DOHH2 (cell line): Measurements from ENCODE around the gene CABCOCO1.

Source experiments
- H3F3A ChIP-seq: fragments of 200-600 bp; sonication (generic), shearing (Covaris generic); 2 replicates; pipeline ENCODE4 v1.6.0; 2016; ENCODE audit warnings: antibody characterized with exemption, mild to moderate bottlenecking; ENCODE audit not compliant: control insufficient read depth, insufficient read depth
- H3K27ac ChIP-seq: fragments of 200-600 bp; sonication (generic); 2 replicates; pipeline ENCODE4 v1.5.1; 2014; ENCODE audit warnings: low read depth, mild to moderate bottlenecking, low read length, moderate library complexity
- H3K27me3 ChIP-seq: fragments of 200-600 bp; sonication (generic); 2 replicates; pipeline ENCODE4 v1.6.1; 2014; ENCODE audit warnings: mild to moderate bottlenecking, low read length, mixed read lengths; ENCODE audit not compliant: control insufficient read depth
- H3K36me3 ChIP-seq: fragments of 200-600 bp; sonication (generic); 2 replicates; pipeline ENCODE4 v1.6.1; 2014; ENCODE audit warnings: mild to moderate bottlenecking, low read length, moderate library complexity, mixed read lengths; ENCODE audit not compliant: control insufficient read depth
- H3K4me1 ChIP-seq: fragments of 200-600 bp; sonication (generic); 2 replicates; pipeline ENCODE4 v1.6.1; 2014; ENCODE audit warnings: mild to moderate bottlenecking, low read length, mixed read lengths; ENCODE audit not compliant: control insufficient read depth
- H3K4me2 ChIP-seq: fragments of 200-600 bp; sonication (generic); 2 replicates; pipeline ENCODE4 v1.6.0; 2014; ENCODE audit warnings: mild to moderate bottlenecking, low read length, moderate library complexity
- H3K4me3 ChIP-seq: fragments of 200-600 bp; sonication (generic); 2 replicates; pipeline ENCODE4 v1.5.1; 2014; ENCODE audit warnings: mild to moderate bottlenecking, low read length, mixed read lengths
- H3K79me2 ChIP-seq: fragments of 200-600 bp; sonication (generic); 2 replicates; pipeline ENCODE4 v1.6.1; 2014; ENCODE audit warnings: mild to moderate bottlenecking, low read length, mixed read lengths; ENCODE audit not compliant: control insufficient read depth
- H3K9me2 ChIP-seq: fragments of 200-600 bp; sonication (generic); replicated peaks from 2 replicates; pipeline ENCODE4 v1.6.1; 2014; ENCODE audit warnings: mild to moderate bottlenecking, low read length, mixed read lengths; ENCODE audit not compliant: control insufficient read depth
- H3K9me3 ChIP-seq: fragments of 200-600 bp; sonication (generic); 2 replicates; pipeline ENCODE4 v1.6.1; 2014; ENCODE audit warnings: antibody characterized with exemption, low read length, mixed read lengths; ENCODE audit not compliant: control insufficient read depth, insufficient read depth
- H4K20me1 ChIP-seq: fragments of 200-600 bp; sonication (generic); 2 replicates; pipeline ENCODE4 v1.6.0; 2014; ENCODE audit warnings: low read depth, mild to moderate bottlenecking, antibody characterized with exemption, low read length, moderate library complexity; ENCODE audit not compliant: control insufficient read depth, insufficient read depth
- EZH2phosphoT487 ChIP-seq: fragments of 200-600 bp; sonication (generic); IDR thresholded peaks from 2 replicates; pipeline ENCODE4 v1.6.1; 2017; ENCODE audit warnings: borderline replicate concordance, mild to moderate bottlenecking, antibody characterized with exemption, low read length, moderate library complexity, mixed read lengths
- TF ChIP-seq, protein P1 (sequence below): fragments of 200-600 bp; sonication (generic); IDR thresholded peaks from one replicate; pipeline ENCODE4 v1.5.1; 2014; ENCODE audit warnings: antibody characterized with exemption, mild to moderate bottlenecking, low read depth, low read length; ENCODE audit not compliant: poor library complexity, severe bottlenecking

The CABCOCO1 gene

DNA sequence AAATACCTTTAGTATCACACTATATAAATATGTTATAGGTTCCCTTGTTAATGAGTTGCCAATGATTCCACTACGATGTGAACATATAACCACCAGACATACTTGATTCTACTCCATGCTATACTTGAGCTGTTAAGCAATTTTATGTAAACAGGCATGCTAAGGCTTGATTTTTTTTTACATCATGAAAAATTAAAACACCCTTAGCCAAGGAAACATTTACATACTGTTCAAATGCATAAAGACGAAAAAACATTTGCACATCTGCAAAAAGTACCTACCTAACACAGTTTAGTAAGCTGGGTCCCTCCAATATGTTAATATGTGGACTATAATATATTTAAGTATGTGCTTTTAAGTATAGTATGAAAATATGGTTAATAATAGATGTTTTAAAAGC is 9.0 kb upstream of the CABCOCO1 start:
- Histone ChIP-seq H4K20me1 (no peaks in the 10 kb centered on the region), H3K4me3 (no peak overlapping the region), H3F3A (no peaks in the 10 kb centered on the region), H3K4me2 (no peak overlapping the region), H3K79me2 (no peaks in the 10 kb centered on the region), H3K4me1 (no peaks in the 10 kb centered on the region), H3K9me3 (no peaks in the 10 kb centered on the region), H3K9me2 (no peaks in the 10 kb centered on the region; the same call in none of the 2 replicates), H3K27me3 (no peaks in the 10 kb centered on the region), H3K36me3 (no peaks in the 10 kb centered on the region), H3K27ac (no peak overlapping the region)
- TF ChIP-seq EZH2phosphoT487 = no peak

DNA sequence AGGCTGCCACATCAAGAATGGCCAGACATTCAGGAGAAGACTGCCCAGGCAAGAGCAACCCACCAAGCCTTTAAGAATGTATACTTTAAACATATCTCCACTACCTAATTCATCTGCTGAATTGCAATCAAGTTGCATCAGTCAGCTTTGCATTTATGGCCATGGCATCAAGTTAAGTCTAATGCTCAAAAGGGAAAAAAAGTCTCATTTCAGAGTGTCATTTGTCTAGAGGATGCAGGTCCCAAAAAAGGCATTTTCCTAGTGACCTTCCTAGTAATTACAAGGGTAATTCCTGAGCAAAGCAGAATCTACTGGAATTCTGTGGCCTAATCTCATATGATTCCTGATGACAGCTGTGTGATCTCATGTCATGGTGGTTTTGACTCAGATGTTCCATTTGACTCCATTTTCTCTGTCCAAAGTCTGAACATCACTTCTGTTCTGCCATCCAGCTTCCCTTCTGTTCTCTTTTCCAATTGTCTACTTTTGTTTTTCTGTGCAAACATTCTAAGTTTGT is 7.3 kb upstream of the CABCOCO1 start:
- H4K20me1 ChIP-seq = no peaks in the 10 kb centered on the region
- no peaks in the 10 kb centered on the region for H3K4me1 ChIP-seq
- no peak for TF ChIP-seq EZH2phosphoT487
- TF ChIP-seq, protein P1, sequence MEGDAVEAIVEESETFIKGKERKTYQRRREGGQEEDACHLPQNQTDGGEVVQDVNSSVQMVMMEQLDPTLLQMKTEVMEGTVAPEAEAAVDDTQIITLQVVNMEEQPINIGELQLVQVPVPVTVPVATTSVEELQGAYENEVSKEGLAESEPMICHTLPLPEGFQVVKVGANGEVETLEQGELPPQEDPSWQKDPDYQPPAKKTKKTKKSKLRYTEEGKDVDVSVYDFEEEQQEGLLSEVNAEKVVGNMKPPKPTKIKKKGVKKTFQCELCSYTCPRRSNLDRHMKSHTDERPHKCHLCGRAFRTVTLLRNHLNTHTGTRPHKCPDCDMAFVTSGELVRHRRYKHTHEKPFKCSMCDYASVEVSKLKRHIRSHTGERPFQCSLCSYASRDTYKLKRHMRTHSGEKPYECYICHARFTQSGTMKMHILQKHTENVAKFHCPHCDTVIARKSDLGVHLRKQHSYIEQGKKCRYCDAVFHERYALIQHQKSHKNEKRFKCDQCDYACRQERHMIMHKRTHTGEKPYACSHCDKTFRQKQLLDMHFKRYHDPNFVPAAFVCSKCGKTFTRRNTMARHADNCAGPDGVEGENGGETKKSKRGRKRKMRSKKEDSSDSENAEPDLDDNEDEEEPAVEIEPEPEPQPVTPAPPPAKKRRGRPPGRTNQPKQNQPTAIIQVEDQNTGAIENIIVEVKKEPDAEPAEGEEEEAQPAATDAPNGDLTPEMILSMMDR = no peak
- no peak overlapping the region for H3K27ac ChIP-seq
- no peaks in the 10 kb centered on the region for H3K27me3 ChIP-seq
- no peaks in the 10 kb centered on the region for H3K79me2 ChIP-seq
- H3K4me2 ChIP-seq = no peak overlapping the region
- no peaks in the 10 kb centered on the region for H3K9me3 ChIP-seq
- H3K36me3 ChIP-seq = no peaks in the 10 kb centered on the region
- no peak overlapping the region for H3K4me3 ChIP-seq
- H3F3A ChIP-seq = no peaks in the 10 kb centered on the region
- H3K9me2 ChIP-seq = no peaks in the 10 kb centered on the region; the same call in none of the 2 replicates

DNA sequence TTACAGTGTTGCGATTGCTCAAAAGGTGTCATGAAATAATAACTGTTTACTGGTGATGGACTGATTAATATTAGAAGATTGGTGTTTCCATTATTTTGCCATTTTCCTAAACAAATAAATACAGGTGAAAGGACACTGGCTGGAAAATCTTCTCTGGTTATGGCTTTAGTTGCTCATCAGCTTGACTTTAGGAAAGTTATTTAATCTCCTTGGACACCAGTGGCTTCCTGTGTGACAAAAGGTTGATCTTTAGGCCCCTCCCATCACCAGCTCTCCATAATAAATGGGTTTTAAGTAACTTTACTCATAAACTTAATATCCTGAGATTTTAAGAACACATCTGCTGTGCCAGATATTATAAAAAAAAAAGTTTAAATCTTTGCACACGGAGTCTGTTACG is 737 bp downstream of the CABCOCO1 start:
- no peaks in the 10 kb centered on the region for H3F3A ChIP-seq
- no peaks in the 10 kb centered on the region for H3K9me3 ChIP-seq
- H3K4me1 ChIP-seq = no peaks in the 10 kb centered on the region
- TF ChIP-seq EZH2phosphoT487 = no peak
- TF ChIP-seq, protein P1 = no peak
- no peak overlapping the region for H3K4me3 ChIP-seq
- no peaks in the 10 kb centered on the region for H3K27me3 ChIP-seq
- no peaks in the 10 kb centered on the region for H3K36me3 ChIP-seq
- no peaks in the 10 kb centered on the region for H3K79me2 ChIP-seq
- no peaks in the 10 kb centered on the region for H3K9me2 ChIP-seq
- no peak overlapping the region for H3K27ac ChIP-seq
- no peak overlapping the region for H3K4me2 ChIP-seq
- H4K20me1 ChIP-seq = no peaks in the 10 kb centered on the region

DNA sequence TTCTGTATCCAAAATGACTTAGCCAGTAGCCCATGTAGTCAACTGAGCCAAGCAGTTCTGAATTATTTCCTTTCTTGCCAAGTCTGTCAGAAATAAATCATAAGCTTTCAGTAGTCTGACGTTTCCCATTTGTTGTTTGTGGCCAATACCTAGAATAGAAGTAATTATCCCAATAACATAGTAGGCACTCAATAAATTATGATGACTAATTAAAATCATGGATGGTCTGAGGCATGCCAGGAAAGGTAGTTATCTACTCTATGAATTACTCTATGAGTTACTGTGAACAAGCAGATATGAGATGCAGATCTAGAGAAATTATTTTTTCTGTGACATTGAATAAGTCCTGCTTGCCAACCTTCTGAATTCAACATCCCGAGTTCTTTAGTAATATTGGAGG is 2.3 kb downstream of the CABCOCO1 start:
- no peak for TF ChIP-seq EZH2phosphoT487
- TF ChIP-seq, protein P1 = no peak
- H3K9me3 ChIP-seq = no peaks in the 10 kb centered on the region

More for the DNA sequence above, 2.3 kb downstream of the CABCOCO1 start:
- Histone ChIP-seq H3K4me1 (no peaks in the 10 kb centered on the region), H3K27ac (no peak overlapping the region), H3F3A (no peaks in the 10 kb centered on the region), H3K79me2 (no peaks in the 10 kb centered on the region), H4K20me1 (no peaks in the 10 kb centered on the region), H3K27me3 (no peaks in the 10 kb centered on the region), H3K4me3 (no peak overlapping the region), H3K9me2 (no peaks in the 10 kb centered on the region), H3K4me2 (no peak overlapping the region), H3K36me3 (no peaks in the 10 kb centered on the region)
